HS-27A (cell line): ENCODE measurements around the gene SCOC.
"Not testable (repeated sequence)": the region's sequence is repeated elsewhere in the genome, so short reads cannot be mapped to it uniquely, and the experiment has no call there.

Experiments used
- DNase-seq: peaks from one replicate; pipeline ENCODE4 v3.0.0-alpha.2; 2012; ENCODE audit warnings: low read depth, missing footprints

The SCOC gene

GRCh38 chr4:140361099-140361498 is 12.3 kb upstream of the SCOC start:
- no peak for DNase-seq

- no peak for DNase-seq
Measured at GRCh38 chr4:140363051-140363450, 10.4 kb upstream of the SCOC start.

- no peak for DNase-seq
Measured at GRCh38 chr4:140363558-140363957, 9.9 kb upstream of the SCOC start.

DNA sequence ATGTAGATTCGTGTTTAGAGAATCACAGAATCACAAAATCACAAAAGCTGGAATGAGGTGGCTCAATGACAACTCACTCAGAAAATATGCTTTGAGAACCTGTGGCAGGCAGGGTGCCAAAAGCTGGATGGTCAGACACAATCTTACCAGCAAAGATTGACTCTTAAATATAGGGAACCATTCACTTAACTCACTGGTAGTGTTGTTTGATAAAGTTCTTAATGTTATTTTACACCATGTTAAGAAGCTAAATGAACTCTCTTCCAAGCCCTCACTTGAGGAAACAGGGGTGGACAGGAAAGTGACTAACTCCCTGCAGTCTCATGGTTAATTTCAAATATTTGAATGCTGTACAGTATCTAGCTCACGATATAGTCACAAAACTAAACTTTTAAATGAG is 5.7 kb upstream of the SCOC start:
- peak; percentile 57 for DNase-seq

DNA sequence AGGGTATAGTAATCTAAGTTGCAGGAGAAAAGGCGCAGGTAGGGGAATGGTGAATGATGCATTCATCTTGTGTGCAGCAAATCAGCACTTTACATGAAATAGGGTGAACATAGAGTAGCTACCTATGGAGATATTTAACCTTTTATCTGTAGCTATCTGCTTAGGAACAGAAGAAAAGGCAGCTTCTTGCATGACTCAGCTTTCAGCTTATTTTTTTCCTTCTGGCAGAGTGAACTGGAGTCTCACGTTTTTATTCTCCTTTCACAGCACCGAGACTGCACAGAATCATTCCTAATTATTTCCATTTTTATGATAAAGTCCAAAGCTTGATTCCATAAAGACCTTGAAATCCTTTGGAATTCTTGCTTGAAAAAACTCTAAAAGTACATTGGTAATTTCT is 4.8 kb upstream of the SCOC start:
- DNase-seq = no peak

DNA sequence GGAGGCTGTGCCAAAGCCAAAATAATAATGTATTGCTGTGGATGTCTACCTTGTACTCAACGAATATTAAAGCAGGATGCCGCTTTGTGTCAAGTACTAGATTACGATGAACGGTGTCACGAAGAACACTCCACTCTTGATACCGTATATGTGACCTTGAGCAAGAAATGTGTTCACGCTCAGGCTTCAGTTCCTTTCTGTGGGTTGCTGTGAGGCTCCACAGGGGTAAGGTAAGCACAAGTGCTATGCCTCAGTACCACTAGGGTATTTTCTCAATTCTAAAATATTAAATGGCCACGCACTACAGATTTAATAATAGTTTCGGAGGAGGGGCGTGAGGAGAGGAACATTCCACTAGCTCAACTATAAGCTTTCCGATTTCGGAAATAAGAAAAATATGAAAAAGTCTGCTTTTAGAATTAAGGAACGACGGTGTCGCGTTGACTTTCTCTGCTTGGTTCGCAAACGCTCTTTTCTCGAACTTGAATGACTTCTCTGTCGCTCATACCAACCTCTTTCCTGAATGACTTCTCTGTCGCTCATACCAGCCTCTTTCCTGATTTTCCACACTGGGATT is 607 bp upstream of the SCOC start:
- DNase-seq = no peak

GRCh38 chr4:140374130-140374477 is 658 bp downstream of the SCOC start:
- no peak for DNase-seq

DNA sequence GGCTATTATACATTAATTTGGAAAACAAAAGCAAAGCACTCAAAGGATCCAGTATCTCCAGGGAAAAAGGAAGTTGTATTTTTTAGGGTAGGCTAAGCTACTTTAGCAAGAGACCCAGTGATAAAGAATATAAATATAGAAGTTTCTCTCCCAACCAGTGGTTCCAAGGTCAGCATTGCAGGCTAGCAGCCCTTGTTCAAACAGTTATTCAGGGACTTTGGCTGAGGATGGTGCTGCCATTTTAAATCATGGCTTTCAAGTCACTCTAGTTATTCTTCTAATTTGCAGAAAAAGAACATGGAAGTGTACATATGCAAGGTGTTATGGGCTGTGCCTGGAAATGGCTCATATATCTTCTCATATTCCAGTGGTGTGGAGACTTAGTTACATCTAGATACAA is 9.3 kb downstream of the SCOC start:
- DNase-seq = no peak

GRCh38 chr4:140388015-140388414 is 14.6 kb downstream of the SCOC start:
- DNase-seq = no peak

- DNase-seq = no peak
Measured at GRCh38 chr4:140395668-140396067, 22.2 kb downstream of the SCOC start.

DNA sequence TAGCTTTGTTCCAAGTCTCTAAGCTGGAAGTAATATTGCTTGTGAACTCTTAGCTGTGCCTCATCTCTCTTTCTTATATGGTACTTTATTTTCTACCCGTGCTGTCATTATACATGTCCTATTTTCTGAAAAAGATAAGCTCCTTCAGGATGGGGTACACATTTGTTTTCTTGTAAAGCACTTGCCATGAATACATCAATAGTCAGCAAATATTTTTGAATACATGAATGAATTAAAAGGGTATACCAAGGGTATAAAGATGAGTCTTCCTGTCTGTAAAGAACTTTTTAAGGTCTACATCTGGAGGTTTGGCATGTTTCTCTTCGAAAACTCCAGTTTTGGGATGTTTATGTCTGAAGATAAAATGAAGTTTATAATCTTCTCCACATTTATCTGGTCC is 26.7 kb downstream of the SCOC start:
- DNase-seq = no peak

- no peak for DNase-seq
Measured at GRCh38 chr4:140406292-140406691, 32.8 kb downstream of the SCOC start.

DNA sequence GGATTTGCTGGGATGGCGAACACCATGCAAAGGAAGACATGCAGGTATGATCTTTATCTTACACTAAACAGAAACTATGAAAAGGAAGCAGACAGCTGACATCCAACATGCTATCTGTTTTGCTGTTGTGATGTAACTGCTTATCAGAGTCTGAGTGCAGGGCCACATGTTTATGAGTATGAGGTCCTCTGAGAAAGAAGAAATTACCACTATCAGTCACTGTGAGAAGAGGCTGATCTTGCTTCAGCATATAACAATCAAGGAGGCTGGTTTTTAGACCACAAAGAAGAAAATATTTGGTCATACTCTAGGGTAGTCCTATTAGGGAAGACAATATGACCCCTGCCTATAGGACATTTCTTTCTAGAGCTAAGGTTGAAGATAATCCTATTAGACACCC is 35.5 kb downstream of the SCOC start:
- no peak for DNase-seq

DNA sequence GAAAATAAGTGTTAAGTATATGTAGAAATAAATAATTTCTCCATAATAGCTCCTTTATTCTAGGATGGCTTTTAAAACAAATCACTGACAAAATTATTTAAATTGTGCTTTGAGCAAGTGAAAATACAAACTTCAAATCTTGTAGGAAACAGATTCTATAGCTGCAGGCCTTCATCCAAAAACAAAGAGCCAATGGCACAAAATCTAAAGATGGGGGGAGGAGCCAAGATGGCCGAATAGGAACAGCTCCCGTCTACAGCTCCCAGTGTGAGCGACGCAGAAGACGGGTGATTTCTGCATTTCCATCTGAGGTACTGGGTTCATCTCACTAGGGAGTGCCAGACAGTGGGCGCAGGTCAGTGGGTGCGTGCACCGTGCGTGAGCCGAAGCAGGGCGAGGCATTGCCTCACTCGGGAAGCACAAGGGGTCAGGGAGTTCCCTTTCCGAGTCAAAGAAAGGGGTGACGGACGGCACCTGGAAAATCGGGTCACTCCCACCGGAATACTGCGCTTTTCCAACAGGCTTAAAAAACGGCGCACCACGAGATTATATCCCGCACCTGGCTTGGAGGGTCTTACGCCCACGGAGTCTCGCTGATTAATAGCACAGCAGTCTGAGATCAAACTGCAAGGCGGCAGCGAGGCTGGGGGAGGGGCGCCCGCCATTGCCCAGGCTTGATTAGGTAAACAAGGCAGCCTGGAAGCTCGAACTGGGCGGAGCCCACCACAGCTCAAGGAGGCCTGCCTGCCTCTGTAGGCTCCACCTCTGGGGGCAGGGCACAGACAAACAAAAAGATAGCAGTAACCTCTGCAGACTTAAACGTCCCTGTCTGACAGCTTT is 39.9 kb downstream of the SCOC start:
- DNase-seq = not testable (repeated sequence)

DNA sequence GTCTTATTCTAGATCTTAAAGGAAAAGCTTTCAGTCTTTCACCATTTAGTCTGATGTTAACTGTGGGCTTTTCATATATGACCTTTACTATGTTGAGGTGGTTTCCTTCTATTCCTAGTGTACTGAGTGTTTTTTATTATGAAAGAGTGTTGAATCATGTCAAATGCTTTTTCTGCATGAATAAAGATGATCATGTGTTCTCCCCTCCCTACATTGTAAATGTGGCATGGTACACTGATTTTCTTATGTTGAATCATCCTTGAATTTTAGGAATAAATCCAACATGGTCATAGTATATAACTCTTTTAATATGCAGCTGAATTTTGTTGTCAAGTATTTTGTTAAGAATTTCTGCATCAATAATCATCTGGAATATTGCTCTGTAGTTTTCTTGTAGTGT is 49.7 kb downstream of the SCOC start:
- DNase-seq = no peak

GRCh38 chr4:140426610-140427105 is 53.2 kb downstream of the SCOC start:
- DNase-seq = no peak

GRCh38 chr4:140427106-140427918 is 53.9 kb downstream of the SCOC start, which contains the start of gene CLGN:
TSS of gene CLGN (minus strand) at chr4:140427648. CDS start at chr4:140413078, 14,570 bp downstream.
- no peak for DNase-seq

GRCh38 chr4:140427919-140428471 is 54.5 kb downstream of the SCOC start:
- no peak for DNase-seq
